Right lung (tissue), 5 donors: ENCODE measurements around the gene MYO7B. TPM values are rescaled to one million over a fixed set of nuclear protein-coding genes. Genes with fewer than 3 reads are reported as not detected.

Experiments used
- DNase-seq, 2 donors: peaks; one replicate each; pipeline ENCODE4 v3.0.0-alpha.2; 2013
- polyA plus RNA-seq, 5 donors: library from polyadenylated mRNA; unstranded; fragments of 120-200 nt; gene quantifications; one replicate each; pipeline versions ENCODE4 v1.2.1 to v1.2.3, GENCODE V29; 2013; ENCODE audit warnings: inconsistent platforms in 1 of 5, low replicate concordance in 1 of 5; ENCODE audit not compliant: insufficient read length in 5 of 5, insufficient read depth in 1 of 5

MYO7B gene
- polyA plus RNA-seq, 5 donors: 0.51 to 1.2 (median 0.70) TPM

- no peak for DNase-seq
Observed at GRCh38 chr2:127636248-127637235, 101.1 kb downstream of the MYO7B start.

GRCh38 chr2:127637236-127637630 is 101.8 kb downstream of the MYO7B start:
- DNase-seq: no peak

GRCh38 chr2:127637725-127638252 is 102.3 kb downstream of the MYO7B start:
- no peak for DNase-seq

GRCh38 chr2:127638361-127639110 is 103.1 kb downstream of the MYO7B start:
- DNase-seq: no peak

- DNase-seq: no peak
Observed at GRCh38 chr2:127639111-127639474, 103.6 kb downstream of the MYO7B start.

GRCh38 chr2:127640082-127641072 is 104.9 kb downstream of the MYO7B start:
- no peak for DNase-seq

GRCh38 chr2:127641133-127641532 is 105.7 kb downstream of the MYO7B start:
- DNase-seq: no peak

GRCh38 chr2:127641846-127642507 is 106.5 kb downstream of the MYO7B start:
- DNase-seq: no peak

GRCh38 chr2:127642706-127643438 is 107.4 kb downstream of the MYO7B start:
- no peak for DNase-seq

GRCh38 chr2:127643439-127644065 is 108.1 kb downstream of the MYO7B start:
- no peak for DNase-seq

GRCh38 chr2:127644066-127645025 is 108.9 kb downstream of the MYO7B start:
- no peak for DNase-seq

GRCh38 chr2:127645026-127645394 is 109.5 kb downstream of the MYO7B start:
- DNase-seq: no peak

GRCh38 chr2:127645395-127646291 is 110.2 kb downstream of the MYO7B start, which contains the start of gene GPR17:
TSS of gene GPR17 (plus strand) at chr2:127646153. CDS start at chr2:127650736, 4,583 bp downstream.
- DNase-seq: no peak

GRCh38 chr2:127646487-127647241 is 111.2 kb downstream of the MYO7B start:
- DNase-seq: no peak

- no peak for DNase-seq
Observed at GRCh38 chr2:127647242-127648190, 112.0 kb downstream of the MYO7B start.
